ENCODE results near the gene RIN3.

GRCh38 chr14:92532490-92533163 is 19.0 kb downstream of the RIN3 start:
- no peak for TF ChIP-seq CTCF (IDR thresholded peaks at IDR 0.05 in 8 of 11, conservative IDR thresholded peaks at IDR 0.05 in 3 of 11)
- TF ChIP-seq POLR2A (IDR thresholded peaks at IDR 0.05), result no peak

Data from spleen (tissue), 7 donors.